Spleen (tissue), 11 donors: ENCODE data around the gene TLR1. TPM values are rescaled to one million over a fixed set of nuclear protein-coding genes. Genes with fewer than 3 reads are reported as not detected.

Experiments used
- DNase-seq: peaks from one replicate; pipeline ENCODE4 v3.0.0-alpha.2; 2020
- H3K27ac ChIP-seq, 8 donors: fragments of 200-600 bp; sonication (generic) in 7 of 8; 1 replicate in 4 of 8; 2 replicates in 4 of 8; pipeline versions ENCODE4 v1.5.0 to v1.8.0; 2016 to 2021; ENCODE audit warnings: inconsistent platforms in 4 of 8, mild to moderate bottlenecking in 4 of 8, moderate library complexity in 1 of 8
- H3K27me3 ChIP-seq, 7 donors: fragments of 200-600 bp; sonication (generic) in 6 of 7; replicated peaks in 1 of 7; 1 replicate in 4 of 7; 2 replicates in 3 of 7; pipeline versions ENCODE4 v1.5.0 to v1.8.0; 2016 to 2021; ENCODE audit warnings: inconsistent platforms in 3 of 7, mild to moderate bottlenecking in 1 of 7
- H3K36me3 ChIP-seq, 6 donors: fragments of 200-600 bp; sonication (generic) in 5 of 6; 1 replicate in 4 of 6; 2 replicates in 2 of 6; pipeline versions ENCODE4 v1.5.0 to v1.8.0; 2016 to 2021; ENCODE audit warnings: inconsistent platforms in 2 of 6
- H3K4me1 ChIP-seq, 6 donors: fragments of 200-600 bp; sonication (generic) in 5 of 6; 1 replicate in 3 of 6; 2 replicates in 3 of 6; pipeline versions ENCODE4 v1.5.0 to v1.8.0; 2016 to 2021; ENCODE audit warnings: inconsistent platforms in 3 of 6
- H3K4me3 ChIP-seq, 8 donors: fragments of 200-600 bp; sonication (generic) in 7 of 8; 1 replicate in 4 of 8; 2 replicates in 4 of 8; pipeline versions ENCODE4 v1.5.0 to v1.8.0; 2016 to 2021; ENCODE audit warnings: inconsistent platforms in 4 of 8, mild to moderate bottlenecking in 4 of 8, moderate library complexity in 2 of 8
- H3K9me3 ChIP-seq, 8 donors: fragments of 200-600 bp; sonication (generic) in 7 of 8; 1 replicate in 4 of 8; 2 replicates in 4 of 8; pipeline versions ENCODE4 v1.5.0 to v1.8.0; 2016 to 2021; ENCODE audit warnings: inconsistent platforms in 4 of 8
- POLR2A ChIP-seq, 3 donors: fragments of 450-650 bp; IDR thresholded peaks; one replicate each; pipeline ENCODE4 v1.5.1; 2017; ENCODE audit warnings: antibody characterized with exemption in 3 of 3, mild to moderate bottlenecking in 1 of 3
- POLR2AphosphoS5 ChIP-seq, 3 donors: sonication (generic); formaldehyde crosslinking; IDR thresholded peaks; one replicate each; pipeline ENCODE4 v1.5.1; 2017; ENCODE audit warnings: antibody characterized with exemption in 3 of 3
- WGBS, 5 donors: extraction: QIAGEN DNeasy Blood & Tissue Kit in 3 of 5; methylation state at CpG; one replicate each; pipeline versions ENCODE4 v1.1.5 to v1.1.7; 2013 to 2018; 5-methylcytosine and 5-hydroxymethylcytosine counted together
- intact Hi-C: fragments of 100-400 bp; cut with DNase I; formaldehyde crosslinking; loops from one replicate; pipeline ENCODE4 v1.15.0; 2023; ENCODE audit warnings: low total_unique reads
- polyA plus RNA-seq, 3 donors: library from polyadenylated mRNA; stranded (reverse); fragments of 200-250 nt; gene quantifications; one replicate each; pipeline ENCODE4 v1.2.1, GENCODE V29; 2013
- total RNA-seq, 7 donors: library from RNA; depleted of rRNA in 3 of 7; stranded (reverse); fragments of >200 nt in 3 of 7; fragmentation: NEBNext Ultra II Directional in 4 of 7; extraction: Animal tissue kit (Norgen Biotek cat#: 25700) in 4 of 7; gene quantifications; one replicate each; pipeline versions ENCODE4 v1.1.0 to v1.2.1, GENCODE V29; 2016 to 2021
- TF ChIP-seq, protein P1 (sequence below), 11 experiments: fragments of 200-600 bp in 7 of 11; fragments of 450-650 bp in 4 of 11; sonication (generic) in 4 of 11; IDR thresholded peaks in 8 of 11; conservative IDR thresholded peaks in 3 of 11; 1 replicate in 7 of 11; 2 replicates in 4 of 11; pipeline versions ENCODE4 v1.4.0 to v1.8.0; 2016 to 2021; ENCODE audit warnings: antibody characterized with exemption in 11 of 11, inconsistent platforms in 4 of 11, mild to moderate bottlenecking in 1 of 11
- donor health status: healthy with polysubstance abuse.
- donor health status: DM: no; HTN: no; CAD: no; lungs with moderate emphysema.
- donor health status: DM: no; HTN: no; CAD: no.
- donor health status: Bipolar disorder and iron deficiency.
- donor health status: healthy.
- donor health status: DM: no; HTN: no; CAD: no.
- donor health status: DM: yes; HTN: yes; CAD: no.

The TLR1 gene
- total and polyA plus RNA-seq, 10 donors: 7.6 to 190 (median 94.7) TPM

DNA sequence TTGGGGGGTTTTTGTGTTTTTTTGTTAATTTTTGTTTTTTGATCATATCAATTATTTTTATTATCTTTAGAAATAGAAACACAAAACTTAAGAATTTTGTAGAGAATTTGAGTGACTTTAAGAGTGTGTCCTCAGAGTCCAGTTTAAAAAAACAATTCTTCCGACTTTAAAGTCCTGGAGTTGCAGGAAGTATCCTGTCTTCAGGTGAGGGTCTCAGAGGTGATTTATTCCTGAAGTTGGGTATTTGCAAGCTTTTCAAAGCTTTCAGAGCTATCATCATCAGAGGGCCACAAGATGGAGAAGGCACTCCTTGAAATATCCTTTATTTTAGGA lies 44.8 kb downstream of the TLR1 start:
- H3K27ac ChIP-seq: peak overlapping the region in 6 of 8 donors; percentile 30 to 91 (median 87)
- intact Hi-C loops: loop anchor here (5.0 kb wide), 2 partner anchors 98 to 378 kb away; partner anchors contain the start of gene TLR6
- H3K4me3 ChIP-seq: no peak overlapping the region
- no peaks in the 10 kb centered on the region for H3K9me3 ChIP-seq
- WGBS, 5 donors: 79 to 95% (median 85%) methylated on average over 1 of the region's 1 CpG
- no peaks in the 10 kb centered on the region for H3K27me3 ChIP-seq
- TF ChIP-seq POLR2A (IDR thresholded peaks at IDR 0.05) (no peak), POLR2AphosphoS5 (IDR thresholded peaks at IDR 0.05) (no peak)
- TF ChIP-seq, protein P1, sequence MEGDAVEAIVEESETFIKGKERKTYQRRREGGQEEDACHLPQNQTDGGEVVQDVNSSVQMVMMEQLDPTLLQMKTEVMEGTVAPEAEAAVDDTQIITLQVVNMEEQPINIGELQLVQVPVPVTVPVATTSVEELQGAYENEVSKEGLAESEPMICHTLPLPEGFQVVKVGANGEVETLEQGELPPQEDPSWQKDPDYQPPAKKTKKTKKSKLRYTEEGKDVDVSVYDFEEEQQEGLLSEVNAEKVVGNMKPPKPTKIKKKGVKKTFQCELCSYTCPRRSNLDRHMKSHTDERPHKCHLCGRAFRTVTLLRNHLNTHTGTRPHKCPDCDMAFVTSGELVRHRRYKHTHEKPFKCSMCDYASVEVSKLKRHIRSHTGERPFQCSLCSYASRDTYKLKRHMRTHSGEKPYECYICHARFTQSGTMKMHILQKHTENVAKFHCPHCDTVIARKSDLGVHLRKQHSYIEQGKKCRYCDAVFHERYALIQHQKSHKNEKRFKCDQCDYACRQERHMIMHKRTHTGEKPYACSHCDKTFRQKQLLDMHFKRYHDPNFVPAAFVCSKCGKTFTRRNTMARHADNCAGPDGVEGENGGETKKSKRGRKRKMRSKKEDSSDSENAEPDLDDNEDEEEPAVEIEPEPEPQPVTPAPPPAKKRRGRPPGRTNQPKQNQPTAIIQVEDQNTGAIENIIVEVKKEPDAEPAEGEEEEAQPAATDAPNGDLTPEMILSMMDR (IDR thresholded peaks at IDR 0.05 in 8 of 11, conservative IDR thresholded peaks at IDR 0.05 in 3 of 11): no peak
- no peaks in the 10 kb centered on the region for H3K36me3 ChIP-seq
- DNase-seq: no peak
- peaks cover 6 to 79% (median 54%) of the 10 kb centered on the region in 6 donors for H3K4me1 ChIP-seq

DNA sequence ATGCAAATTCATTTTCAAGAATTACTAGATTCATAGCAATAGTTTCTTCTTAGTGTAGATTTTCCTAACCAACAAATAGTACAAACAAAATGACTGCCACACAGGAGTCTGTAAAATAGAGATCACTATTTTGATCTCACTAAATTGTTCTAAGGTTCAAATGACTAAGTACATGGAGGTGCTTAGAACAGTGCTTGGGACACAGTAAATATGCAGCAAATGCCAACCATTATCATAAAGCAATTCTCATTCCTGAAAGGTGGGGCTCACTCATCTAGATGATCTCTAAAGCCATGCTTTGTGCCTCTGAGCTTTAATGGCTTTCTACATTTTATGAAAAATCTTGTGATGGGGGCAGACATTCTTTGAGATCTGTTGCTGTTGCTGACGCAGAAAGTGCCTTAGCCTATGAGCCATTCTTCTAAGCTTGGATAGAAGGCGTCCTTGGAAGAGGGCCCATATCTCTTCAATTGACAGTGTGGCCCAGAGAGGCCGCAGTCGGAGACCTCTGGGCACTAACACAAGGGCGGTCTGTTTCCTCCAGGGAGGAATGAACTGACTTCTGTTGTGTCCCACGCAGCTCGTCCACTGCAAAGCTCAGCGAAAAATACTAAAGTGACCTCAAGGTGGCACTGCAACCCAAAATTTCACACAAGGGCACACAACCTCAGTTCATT lies 45.3 kb downstream of the TLR1 start:
- no peaks in the 10 kb centered on the region for H3K9me3 ChIP-seq
- peak overlapping the region in 7 of 8 donors; percentile 9 to 91 (median 86) for H3K27ac ChIP-seq
- H3K4me1 ChIP-seq: peaks cover 6 to 74% (median 50%) of the 10 kb centered on the region in 6 donors
- H3K27me3 ChIP-seq: no peaks in the 10 kb centered on the region
- TF ChIP-seq, protein P1 (IDR thresholded peaks at IDR 0.05 in 8 of 11, conservative IDR thresholded peaks at IDR 0.05 in 3 of 11): peak; percentile 34 to 85 (median 80)
- peak in 2 of 3 donors; percentile 19 to 51 for TF ChIP-seq POLR2AphosphoS5 (IDR thresholded peaks at IDR 0.05)
- no peak for TF ChIP-seq POLR2A (IDR thresholded peaks at IDR 0.05)
- DNase-seq: no peak
- WGBS, 5 donors: 10 to 12% (median 11%) methylated on average over 8 of the region's 8 CpGs
- no peaks in the 10 kb centered on the region for H3K36me3 ChIP-seq
- intact Hi-C loops: loop anchor here (5.0 kb wide), 2 partner anchors 98 to 378 kb away; partner anchors contain the start of gene TLR6
- H3K4me3 ChIP-seq: no peak overlapping the region

DNA sequence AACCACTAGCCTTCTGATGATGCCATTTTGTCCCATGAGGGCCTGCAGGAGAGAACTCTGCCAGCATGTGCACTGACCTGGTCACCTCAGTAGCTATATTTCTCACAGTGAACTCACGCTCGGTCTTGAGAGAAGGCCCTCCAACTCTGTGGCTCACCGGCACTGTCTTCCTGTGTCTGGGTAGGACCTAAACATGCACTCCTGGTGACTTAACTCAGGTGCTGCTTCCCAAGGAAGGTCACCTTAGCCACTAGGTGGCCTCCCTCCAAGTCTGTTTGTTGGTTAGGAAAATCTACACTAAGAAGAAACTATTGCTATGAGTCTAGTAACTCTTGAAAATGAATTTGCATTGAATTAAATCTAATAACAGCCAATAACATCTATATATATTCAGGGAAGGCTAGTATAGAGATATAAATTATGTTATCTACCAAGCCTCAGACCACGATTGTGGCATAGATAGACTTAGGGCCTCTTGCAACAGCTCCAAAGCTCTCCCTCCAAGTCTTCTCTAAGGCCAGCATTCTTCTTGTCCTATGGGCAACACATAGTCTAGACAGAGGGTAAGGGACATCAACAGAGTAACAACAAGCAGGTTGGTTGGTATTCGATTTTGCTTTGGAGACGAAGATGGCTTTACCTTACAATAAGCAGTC lies 46.5 kb downstream of the TLR1 start:
- TF ChIP-seq, protein P1 (IDR thresholded peaks at IDR 0.05 in 8 of 11, conservative IDR thresholded peaks at IDR 0.05 in 3 of 11): peak in 7 of 11 experiments; percentile 9 to 37 (median 26)
- no peak for TF ChIP-seq POLR2A (IDR thresholded peaks at IDR 0.05)
- Histone ChIP-seq H3K4me1 (peaks cover 6 to 63% (median 42%) of the 10 kb centered on the region in 6 donors), H3K36me3 (no peaks in the 10 kb centered on the region), H3K27ac (peak overlapping the region in 3 of 8 donors; percentile 86 to 91 (median 88)), H3K9me3 (no peaks in the 10 kb centered on the region), H3K27me3 (no peaks in the 10 kb centered on the region), H3K4me3 (no peak overlapping the region)
- WGBS, 5 donors: 82 to 90% (median 84%) methylated on average over 6 of the region's 6 CpGs
- no peak for DNase-seq
- intact Hi-C loops: loop anchor here (5.0 kb wide), 2 partner anchors 99 to 379 kb away; partner anchors contain the start of gene TLR6
